OCI-LY3 (cell line): ENCODE results near the gene COLEC11.

Experiments used
- CTCF ChIP-seq: fragments of 200-600, 300-600 bp; sonication (generic); IDR thresholded peaks from 2 replicates; pipeline ENCODE4 v1.5.1; 2014; ENCODE audit warnings: antibody characterized with exemption, low read length, low read depth
- EZH2phosphoT487 ChIP-seq: fragments of 200-600 bp; shearing (Covaris generic); IDR thresholded peaks from 2 replicates; pipeline ENCODE4 v1.6.1; 2018; ENCODE audit warnings: antibody characterized with exemption, mixed run types, low read depth

- TF ChIP-seq CTCF = no peak
- no peak for TF ChIP-seq EZH2phosphoT487
Observed at GRCh38 chr2:3608373-3609278, 13.7 kb downstream of the COLEC11 start.
